GM19328 (cell line): ENCODE results near the gene DMD.

Experiments used
- ATAC-seq: cut with Tn5 transposase; IDR thresholded peaks from one replicate; pipeline ENCODE4 v1.9.1; 2021; ENCODE audit warnings: mild to moderate bottlenecking, moderate library complexity; ENCODE audit not compliant: unreplicated experiment

DMD gene

DNA sequence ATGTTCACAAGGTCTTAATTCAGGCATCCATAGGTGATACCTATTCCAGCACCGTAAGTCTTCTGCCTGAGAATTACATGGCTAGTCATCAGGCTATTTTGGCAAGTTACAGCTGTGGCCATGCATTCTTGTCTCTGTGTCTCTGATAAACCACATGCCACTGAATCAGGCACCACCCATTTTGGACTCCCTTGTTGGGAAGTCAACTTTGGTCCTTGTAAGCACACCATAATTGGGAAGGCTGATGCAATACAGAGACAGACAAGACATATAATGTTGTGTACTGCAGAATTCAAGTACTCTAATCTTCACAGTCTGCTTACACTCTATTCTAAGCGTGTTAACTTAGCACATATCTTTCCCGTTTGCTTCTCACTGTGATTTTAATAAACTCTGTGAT lies 1655.8 kb downstream of the DMD start:
- ATAC-seq, result no peak

GRCh38 chrX:31551913-31552312 lies 1659.4 kb downstream of the DMD start:
- no peak for ATAC-seq

GRCh38 chrX:31550158-31550557 lies 1661.2 kb downstream of the DMD start:
- ATAC-seq, result no peak

DNA sequence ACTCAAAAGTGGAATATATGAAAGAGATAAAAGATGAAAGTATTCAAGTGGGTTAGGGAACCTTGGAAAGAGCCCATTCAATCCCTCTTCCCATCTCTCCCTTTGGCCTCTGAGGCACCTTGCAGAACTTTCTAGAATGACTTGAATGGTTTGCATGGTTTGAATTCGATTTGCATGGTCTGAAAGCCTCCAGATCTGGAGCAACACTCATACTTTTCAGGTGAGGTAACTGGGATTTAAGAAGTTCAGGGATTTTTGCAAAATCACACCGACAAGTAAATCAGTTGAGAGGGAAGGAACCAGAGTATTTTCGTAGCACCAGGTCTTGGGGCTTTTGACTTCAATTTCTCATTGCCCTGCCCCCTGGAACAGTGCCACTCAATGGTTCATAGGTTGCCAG lies 1663.5 kb downstream of the DMD start:
- ATAC-seq, result no peak

- no peak for ATAC-seq
Observed at GRCh38 chrX:31547416-31547815, 1663.9 kb downstream of the DMD start.

- ATAC-seq, result no peak
Observed at GRCh38 chrX:31546126-31546525, 1665.2 kb downstream of the DMD start.

DNA sequence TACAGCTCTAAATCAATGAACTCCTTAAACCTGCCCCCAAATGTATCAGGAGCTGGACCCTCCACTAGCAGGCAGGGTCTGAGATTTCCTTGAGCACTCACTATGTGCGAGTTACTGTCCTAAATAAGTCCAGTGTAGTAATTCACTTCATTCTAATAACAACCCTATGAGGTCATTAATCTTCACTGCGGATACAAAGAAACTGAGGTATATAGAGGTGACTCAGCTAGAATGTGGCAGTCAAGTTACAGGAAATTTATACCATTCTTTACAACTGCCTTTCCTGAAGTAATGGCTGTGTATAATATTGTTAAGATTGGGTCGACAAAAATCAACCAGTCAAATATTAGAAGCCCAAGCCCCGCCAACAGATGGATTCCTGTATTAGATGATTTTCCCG lies 1665.6 kb downstream of the DMD start:
- no peak for ATAC-seq

GRCh38 chrX:31545191-31545590 lies 1666.2 kb downstream of the DMD start:
- no peak for ATAC-seq

DNA sequence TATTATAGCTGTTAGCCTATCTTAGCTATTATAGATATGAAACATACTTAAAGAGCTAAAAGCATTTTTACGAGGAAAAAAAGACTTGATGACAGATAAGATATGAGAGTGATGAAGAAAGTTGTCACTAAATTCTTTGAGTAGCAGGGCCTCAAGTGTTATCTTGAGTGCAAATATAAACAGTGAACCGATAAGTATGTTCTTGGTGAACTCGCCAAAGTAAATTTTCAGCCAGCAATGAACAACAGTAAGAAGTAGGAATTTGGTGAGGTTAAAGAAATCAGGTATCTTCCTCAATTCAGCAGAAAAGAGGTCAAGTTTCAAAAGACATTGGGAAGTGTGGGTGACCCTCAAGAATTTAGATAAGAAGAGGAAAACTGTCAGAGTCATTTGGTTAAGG lies 1667.7 kb downstream of the DMD start:
- ATAC-seq, result no peak

- no peak for ATAC-seq
Observed at GRCh38 chrX:31542566-31542965, 1668.8 kb downstream of the DMD start.

- ATAC-seq, result no peak
Observed at GRCh38 chrX:31540313-31540712, 1671.0 kb downstream of the DMD start.

GRCh38 chrX:31527455-31528126 lies 1683.8 kb downstream of the DMD start:
- ATAC-seq, result no peak

DNA sequence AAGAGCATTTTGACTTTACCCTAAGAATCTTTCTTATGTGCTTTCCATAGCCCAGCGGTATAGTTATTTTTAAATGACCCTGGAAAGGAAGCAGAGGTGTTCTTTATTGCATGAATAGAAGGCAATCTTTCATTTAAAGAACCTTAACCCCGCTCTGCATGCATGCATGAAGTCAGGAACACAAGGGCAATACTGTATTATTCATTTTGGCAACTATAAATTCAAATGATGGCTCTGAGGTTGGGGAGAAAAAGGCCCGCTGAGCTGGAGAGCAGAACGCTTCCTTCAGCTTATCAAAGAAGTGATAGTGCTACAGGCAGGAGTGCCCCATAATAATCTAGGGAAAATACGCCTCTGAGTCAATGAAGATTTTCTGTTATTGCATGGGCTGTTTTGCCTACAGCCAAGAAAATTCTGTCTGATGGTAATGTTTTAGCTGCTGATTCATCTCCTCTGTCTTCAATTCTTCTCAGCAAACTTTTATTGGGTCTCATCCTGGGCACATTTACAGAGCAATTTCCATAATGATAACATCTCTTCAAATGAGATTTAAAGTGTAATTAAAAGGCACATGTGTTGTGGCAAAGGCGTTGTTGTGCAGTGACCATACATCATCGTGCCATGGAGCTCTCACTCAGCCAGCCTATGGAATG lies 1687.3 kb downstream of the DMD start:
- ATAC-seq, result no peak

DNA sequence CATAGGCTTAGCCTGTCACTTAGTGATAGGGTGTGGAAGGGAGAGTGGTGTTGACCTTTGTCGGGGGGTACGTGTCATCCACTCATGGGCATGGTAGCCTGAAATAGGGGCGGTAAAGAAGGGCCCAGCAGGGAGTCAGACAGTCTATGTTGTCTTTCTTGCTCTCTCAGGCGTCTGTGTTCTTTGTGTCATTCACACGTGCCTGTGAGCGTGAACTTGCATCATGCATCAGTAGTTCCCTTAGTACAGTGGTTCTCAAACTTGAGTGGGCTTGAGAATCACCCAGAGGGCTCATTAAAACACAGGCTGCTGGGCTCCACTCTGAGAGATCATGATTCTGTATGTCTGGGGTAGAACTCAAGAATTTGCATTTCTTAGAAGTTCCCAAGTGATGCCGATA lies 1688.6 kb downstream of the DMD start:
- no peak for ATAC-seq

DNA sequence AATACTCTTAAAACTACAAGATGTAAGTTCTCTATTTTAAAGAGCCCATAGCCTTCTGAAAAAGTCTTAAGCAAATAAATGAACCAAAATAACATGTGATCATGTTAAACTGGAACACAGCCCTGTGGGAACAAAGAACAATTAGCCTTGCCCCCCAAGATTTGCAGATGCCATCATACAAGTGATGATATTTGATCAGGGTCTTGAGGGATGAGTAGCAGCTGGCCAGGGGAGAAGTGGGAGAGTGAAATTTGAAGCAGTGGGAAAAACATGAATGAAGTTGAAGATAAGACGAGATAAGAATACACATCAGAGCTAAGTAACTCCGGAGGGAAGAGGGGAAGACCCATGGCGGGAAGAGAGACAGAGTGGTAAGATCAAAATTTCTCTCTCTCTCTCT lies 1689.4 kb downstream of the DMD start:
- ATAC-seq, result no peak

DNA sequence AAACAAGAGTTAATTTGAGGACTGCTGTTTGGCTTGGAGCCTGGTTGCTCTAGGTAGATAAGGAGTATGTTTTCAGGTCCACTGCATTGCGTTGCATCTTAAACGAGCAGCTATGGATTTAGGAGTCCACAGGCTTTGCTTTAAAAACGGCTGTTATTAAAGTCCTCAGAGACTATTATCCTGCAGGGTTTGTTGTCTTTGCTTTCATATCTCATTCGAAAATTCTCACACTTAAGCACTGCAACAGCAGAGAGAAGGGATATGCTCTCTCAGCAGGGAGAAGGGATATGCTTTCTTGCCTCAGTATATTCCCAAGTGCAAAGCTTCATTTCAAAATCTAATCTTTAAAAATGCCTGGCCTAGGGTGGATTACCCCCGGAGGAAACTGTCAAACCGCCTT lies 1694.8 kb downstream of the DMD start:
- no peak for ATAC-seq

- ATAC-seq, result no peak
Observed at GRCh38 chrX:31508338-31508737, 1703.0 kb downstream of the DMD start.

GRCh38 chrX:31506928-31507327 lies 1704.4 kb downstream of the DMD start:
- ATAC-seq, result no peak

DNA sequence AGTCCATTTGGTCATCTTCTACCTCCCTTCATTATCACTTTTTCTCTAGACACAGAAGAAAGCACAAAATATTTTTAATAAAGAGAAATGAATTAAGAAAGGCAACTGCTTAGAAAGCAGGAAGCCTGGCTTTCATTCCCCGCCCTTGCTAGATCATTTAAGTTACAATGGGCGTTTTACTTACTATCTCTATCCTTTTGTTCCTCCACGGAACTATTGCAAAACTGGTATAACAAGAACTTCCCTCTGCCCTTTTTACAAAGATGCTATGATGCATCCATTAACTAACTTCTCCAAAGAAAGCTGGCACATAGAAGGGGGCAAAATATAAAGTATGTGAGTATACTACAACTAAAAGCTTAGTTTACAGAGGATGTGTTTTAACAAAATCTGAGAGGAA lies 1705.0 kb downstream of the DMD start:
- ATAC-seq, result no peak

GRCh38 chrX:31500921-31501320 lies 1710.4 kb downstream of the DMD start:
- no peak for ATAC-seq

DNA sequence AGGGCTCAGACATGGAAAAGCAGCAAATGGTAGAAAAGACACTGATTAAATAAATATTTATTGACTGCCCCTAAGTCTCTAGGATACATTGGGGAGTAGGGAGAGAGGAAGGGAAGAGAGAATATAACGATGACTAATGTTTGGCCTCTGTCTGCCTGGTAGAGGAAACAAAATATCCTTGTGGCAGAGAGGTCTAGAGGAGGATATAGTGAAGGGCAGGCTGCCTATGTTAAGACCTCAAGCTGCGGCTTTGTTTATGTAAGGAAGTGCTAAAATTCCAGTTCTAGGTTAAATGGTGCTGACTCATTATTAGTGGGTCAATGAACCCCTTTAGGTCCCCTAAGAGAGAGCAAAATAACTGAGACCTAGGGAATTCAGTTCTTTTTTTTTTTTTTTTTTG lies 1712.2 kb downstream of the DMD start:
- ATAC-seq, result no peak

DNA sequence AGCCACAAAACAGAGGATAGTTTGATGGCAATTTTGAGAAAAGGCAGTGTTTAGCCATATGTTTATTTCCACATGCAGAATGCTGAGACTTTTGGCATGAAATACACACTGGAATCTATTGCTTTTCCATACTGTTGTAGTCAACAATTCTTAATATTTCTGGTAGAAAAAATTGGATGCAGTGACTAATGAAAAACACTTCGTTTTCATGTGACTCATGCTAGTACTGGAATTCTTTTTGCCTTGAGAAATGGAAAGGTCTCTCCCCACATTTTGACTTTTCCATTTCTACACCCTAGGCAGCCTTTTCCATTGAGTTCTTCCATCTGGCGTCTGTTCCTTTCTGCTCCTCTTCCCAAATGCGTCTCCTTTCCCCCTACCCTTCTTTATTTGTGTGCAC lies 1714.3 kb downstream of the DMD start:
- ATAC-seq, result no peak

- no peak for ATAC-seq
Observed at GRCh38 chrX:31487951-31488350, 1723.4 kb downstream of the DMD start.
